GM18507 (cell line): ENCODE data around the gene PTX4.

Source experiments
- DNase-seq: peaks from one replicate; pipeline ENCODE4 v3.0.0; 2011; ENCODE audit warnings: low read depth; ENCODE audit not compliant: insufficient read length; ENCODE audit errors: extremely low spot score
- FAIRE-seq: peaks from 2 replicates; lab custom pipeline; 2011; peaks lifted over from hg19 to GRCh38; lab: Jason Lieb, UNC

PTX4 gene

GRCh38 chr16:1488619-1489018 lies at the start of gene PTX4:
Gene PTX4, minus strand, starts transcription at chr16:1488944. Its CDS starts 35 bp downstream, at chr16:1488909.
- no peak for DNase-seq
- FAIRE-seq = no peak

GRCh38 chr16:1537763-1538289 lies 49.1 kb upstream of the PTX4 start:
- no peak for FAIRE-seq

GRCh38 chr16:1537138-1537577 lies 48.4 kb upstream of the PTX4 start:
- DNase-seq = no peak
- no peak for FAIRE-seq

More at GRCh38 chr16:1537763-1538289, 49.1 kb upstream of the PTX4 start:
- DNase-seq = no peak

GRCh38 chr16:1536601-1537000 lies 47.9 kb upstream of the PTX4 start:
- no peak for FAIRE-seq

GRCh38 chr16:1535391-1536291 lies 46.9 kb upstream of the PTX4 start:
- DNase-seq = no peak
- FAIRE-seq = no peak

More at GRCh38 chr16:1536601-1537000, 47.9 kb upstream of the PTX4 start:
- no peak for DNase-seq

- FAIRE-seq (no peak), DNase-seq (no peak)
These were observed 45.6 kb upstream of the PTX4 start for GRCh38 chr16:1534021-1535020.

- no peak for FAIRE-seq
- DNase-seq = no peak
These were observed 44.8 kb upstream of the PTX4 start, which contains the start of gene TMEM204 for GRCh38 chr16:1533443-1533951. Gene TMEM204, plus strand, starts transcription at chr16:1533666. Its CDS starts 610 bp downstream, at chr16:1534276.

- FAIRE-seq = no peak
- DNase-seq = no peak
These were observed 44.0 kb upstream of the PTX4 start for GRCh38 chr16:1532771-1533170.

GRCh38 chr16:1532081-1532760 lies 43.5 kb upstream of the PTX4 start:
- no peak for DNase-seq
- no peak for FAIRE-seq

- FAIRE-seq = no peak
- DNase-seq = no peak
These were observed 42.8 kb upstream of the PTX4 start for GRCh38 chr16:1531638-1531910.

- FAIRE-seq = no peak
- no peak for DNase-seq
These were observed 42.3 kb upstream of the PTX4 start for GRCh38 chr16:1530883-1531637.

GRCh38 chr16:1530349-1530882 lies 41.7 kb upstream of the PTX4 start:
- no peak for FAIRE-seq
- DNase-seq = no peak

GRCh38 chr16:1528921-1529537 lies 40.3 kb upstream of the PTX4 start:
- DNase-seq (no peak), FAIRE-seq (no peak)

- DNase-seq (no peak), FAIRE-seq (no peak)
These were observed 39.4 kb upstream of the PTX4 start for GRCh38 chr16:1527836-1528811.

- FAIRE-seq (no peak), DNase-seq (no peak)
These were observed 38.1 kb upstream of the PTX4 start for GRCh38 chr16:1526608-1527555.
